Caco-2 (cell line): ENCODE results near the gene WWOX. TPM values are rescaled to one million over a fixed set of nuclear protein-coding genes. Genes with fewer than 3 reads are reported as not detected.

Experiments used
- BruUV-seq: library from RNA; stranded (reverse); fragments of 400-500 nt; replicated peaks from 2 replicates; lab custom pipeline; 2021; lab: Mats Ljungman, UMichigan
- CTCF ChIA-PET: fragments of 300-600 bp; sonication (Branson Sonifier 250); formaldehyde crosslinking; loops from one replicate; lab custom pipeline; 2022; ENCODE audit warnings: antibody characterized with exemption; lab: Charles Lee
- POLR2A ChIA-PET: fragments of 300-600 bp; sonication (Branson Sonifier 250); formaldehyde crosslinking; loops from one replicate; lab custom pipeline; 2022; ENCODE audit warnings: antibody characterized with exemption; lab: Charles Lee
- DNase-seq, 2 experiments: peaks; one replicate each; pipeline versions ENCODE4 v3.0.0 to v3.0.0-alpha.2; 2020 to 2022
- H3K27me3 ChIP-seq: replicated peaks from 2 replicates; pipeline ENCODE4 v1.6.0; 2011; ENCODE audit warnings: low read length; ENCODE audit not compliant: control insufficient read depth, insufficient read depth
- H3K36me3 ChIP-seq: 2 replicates; pipeline ENCODE4 v1.5.1; 2011; ENCODE audit warnings: low read length; ENCODE audit not compliant: control insufficient read depth, insufficient read depth
- H3K4me1 ChIP-seq: fragments of 250-450 bp; sonication (Bioruptor Pico); 2 replicates; pipeline ENCODE4 v1.5.1; 2020; ENCODE audit warnings: mild to moderate bottlenecking
- H3K4me3 ChIP-seq: 2 replicates; pipeline ENCODE4 v1.5.1; 2011; ENCODE audit warnings: low read depth, mild to moderate bottlenecking, control low read depth, low read length
- H3K9me3 ChIP-seq: fragments of 250-450 bp; sonication (Bioruptor Pico); 2 replicates; pipeline ENCODE4 v1.5.1; 2020; ENCODE audit warnings: mild to moderate bottlenecking, moderate library complexity
- H3K27ac Mint-ChIP-seq: one replicate; pipeline ENCODE4 v1.8.0; 2022; ENCODE audit warnings: mixed read lengths; ENCODE audit not compliant: unreplicated experiment
- H3K27me3 Mint-ChIP-seq: one replicate; pipeline ENCODE4 v1.8.0; 2022; ENCODE audit warnings: mixed read lengths; ENCODE audit not compliant: insufficient read depth, unreplicated experiment
- H3K36me3 Mint-ChIP-seq: one replicate; pipeline ENCODE4 v1.8.0; 2022; ENCODE audit warnings: mild to moderate bottlenecking, mixed read lengths; ENCODE audit not compliant: insufficient read depth, unreplicated experiment
- H3K4me1 Mint-ChIP-seq: one replicate; pipeline ENCODE4 v1.8.0; 2022; ENCODE audit warnings: low read depth, mixed read lengths; ENCODE audit not compliant: unreplicated experiment
- H3K4me3 Mint-ChIP-seq: one replicate; pipeline ENCODE4 v1.8.0; 2022; ENCODE audit warnings: mild to moderate bottlenecking, moderate library complexity, mixed read lengths; ENCODE audit not compliant: unreplicated experiment
- H3K9me3 Mint-ChIP-seq: one replicate; pipeline ENCODE4 v1.8.0; 2022; ENCODE audit warnings: mixed read lengths; ENCODE audit not compliant: unreplicated experiment
- CTCF ChIP-seq, 2 experiments: fragments of 200-600 bp in 1 of 2; IDR thresholded peaks; 1 replicate in 1 of 2; 2 replicates in 1 of 2; pipeline versions ENCODE4 v1.5.1 to v1.8.0; 2011 to 2022; ENCODE audit warnings: antibody characterized with exemption in 1 of 2, control low read depth in 1 of 2, inconsistent platforms in 1 of 2, low read depth in 1 of 2, low read length in 1 of 2, mild to moderate bottlenecking in 1 of 2, moderate library complexity in 1 of 2; ENCODE audit not compliant: insufficient read depth in 1 of 2, severe bottlenecking in 1 of 2, unreplicated experiment in 1 of 2
- intact Hi-C: fragments of 100-400 bp; cut with micrococcal nuclease; formaldehyde crosslinking; loops from one replicate; pipeline ENCODE4 v1.10.0; 2022; ENCODE audit not compliant: unreplicated experiment
- total RNA-seq: library from RNA; stranded (reverse); gene quantifications from 2 replicates; pipeline ENCODE4 v1.2.3, GENCODE V29; 2022

Gene WWOX
- total RNA-seq, 1 experiment from 2014 or later = 45.0 TPM

- ChIA-PET POLR2A (interaction anchor here (0.6 kb wide), 1 partner anchor 82 kb away, joined by 4 read pairs; no protein-coding TSS in a partner anchor), CTCF (no interaction called here)
- Mint-ChIP-seq H3K36me3 (no peaks in the 10 kb centered on the region), H3K9me3 (peaks cover 13% of the 10 kb centered on the region), H3K4me1 (no peaks in the 10 kb centered on the region), H3K27me3 (no peaks in the 10 kb centered on the region), H3K27ac (no peak overlapping the region), H3K4me3 (no peak overlapping the region)
- Histone ChIP-seq H3K4me3 (no peak overlapping the region), H3K9me3 (0 out of 2 replicates have a peak, but pooled peaks cover 4% of the 10 kb centered on the region), H3K27me3 (no peaks in the 10 kb centered on the region), H3K36me3 (no peaks in the 10 kb centered on the region), H3K4me1 (no peaks in the 10 kb centered on the region)
- no TSS peak for BruUV-seq
- intact Hi-C loops = loop anchor here (5.0 kb wide), 1 partner anchor 342 kb away; no protein-coding TSS in a partner anchor
- DNase-seq = peak in 1 of 2 experiments; percentile 39
- peak; percentile 32 to 65 for TF ChIP-seq CTCF (IDR thresholded peaks at IDR 0.05; ENCODE audit: insufficient read depth in 1 of 2, low read depth in 1 of 2, low read length in 1 of 2, severe bottlenecking in 1 of 2, unreplicated experiment in 1 of 2)
Measured at GRCh38 chr16:78705694-78706093, 606.2 kb downstream of the WWOX start.

- no TSS peak for BruUV-seq
- Mint-ChIP-seq H3K4me1 (no peaks in the 10 kb centered on the region), H3K27ac (no peak overlapping the region), H3K9me3 (peaks cover 13% of the 10 kb centered on the region), H3K4me3 (no peak overlapping the region), H3K27me3 (no peaks in the 10 kb centered on the region), H3K36me3 (no peaks in the 10 kb centered on the region)
- CTCF ChIA-PET = no interaction called here
- Histone ChIP-seq H3K4me1 (no peaks in the 10 kb centered on the region), H3K36me3 (no peaks in the 10 kb centered on the region), H3K27me3 (no peaks in the 10 kb centered on the region), H3K9me3 (0 out of 2 replicates have a peak, but pooled peaks cover 4% of the 10 kb centered on the region), H3K4me3 (no peak overlapping the region)
- POLR2A ChIA-PET = interaction anchor here (0.6 kb wide), 1 partner anchor 749 kb away, joined by 5 read pairs; no protein-coding TSS in a partner anchor
- TF ChIP-seq CTCF (IDR thresholded peaks at IDR 0.05; ENCODE audit: insufficient read depth in 1 of 2, low read depth in 1 of 2, low read length in 1 of 2, severe bottlenecking in 1 of 2, unreplicated experiment in 1 of 2) = no peak
- DNase-seq = no peak
- intact Hi-C loops = loop anchor here (5.0 kb wide), 1 partner anchor 341 kb away; no protein-coding TSS in a partner anchor
Measured at GRCh38 chr16:78706637-78707036, 607.2 kb downstream of the WWOX start.

- Mint-ChIP-seq H3K27me3 (no peaks in the 10 kb centered on the region), H3K9me3 (peaks cover 13% of the 10 kb centered on the region), H3K4me3 (no peak overlapping the region), H3K36me3 (no peaks in the 10 kb centered on the region), H3K4me1 (no peaks in the 10 kb centered on the region), H3K27ac (no peak overlapping the region)
- H3K27me3 ChIP-seq = no peaks in the 10 kb centered on the region
- H3K36me3 ChIP-seq = no peaks in the 10 kb centered on the region
- DNase-seq = no peak
- POLR2A ChIA-PET = no interaction called here
- CTCF ChIA-PET = no interaction called here
- no peak for TF ChIP-seq CTCF (IDR thresholded peaks at IDR 0.05; ENCODE audit: insufficient read depth in 1 of 2, low read depth in 1 of 2, low read length in 1 of 2, severe bottlenecking in 1 of 2, unreplicated experiment in 1 of 2)
- BruUV-seq = no TSS peak
- intact Hi-C loops = loop anchor here (5.0 kb wide), 1 partner anchor 338 kb away; no protein-coding TSS in a partner anchor
- H3K4me1 ChIP-seq = no peaks in the 10 kb centered on the region
- H3K4me3 ChIP-seq = no peak overlapping the region
- H3K9me3 ChIP-seq = peaks cover 4% of the 10 kb centered on the region; the same call in 1 of the 2 replicates
Measured at GRCh38 chr16:78709137-78709884, 609.9 kb downstream of the WWOX start.
